ENCODE results near the gene TMPRSS3. TPM values are rescaled to one million over a fixed set of nuclear protein-coding genes. Genes with fewer than 3 reads are reported as not detected.

The TMPRSS3 gene
- total RNA-seq, 1 donor from 2014 or later = 4.1 TPM

DNA sequence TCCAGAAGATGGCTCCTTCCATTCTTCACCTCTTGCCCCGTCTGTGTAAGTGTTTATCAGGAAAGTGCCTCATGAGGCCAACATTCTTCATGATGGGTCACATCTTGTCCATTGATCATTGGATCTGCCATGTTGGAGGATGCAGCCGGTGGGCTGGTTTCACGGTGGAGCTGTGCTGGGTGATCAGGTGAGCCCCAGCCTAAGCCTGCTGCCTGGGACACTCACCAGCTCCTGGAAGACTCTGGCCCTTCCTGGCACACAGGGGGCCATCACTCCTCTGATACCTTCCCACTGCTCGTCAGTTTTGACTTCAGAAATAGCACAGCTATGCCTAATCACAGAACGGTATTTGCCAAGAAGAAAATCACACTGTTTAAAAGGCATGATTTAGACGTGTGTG is 46.1 kb upstream of the TMPRSS3 start:
- H3K27ac ChIP-seq = no peak overlapping the region
- H3K36me3 ChIP-seq = no peaks in the 10 kb centered on the region
- H3K9me3 ChIP-seq = no peaks in the 10 kb centered on the region
- intact Hi-C loops (cut with DNase I) = no loop called here
- DNase-seq = no peak
- H3K4me3 ChIP-seq = no peak overlapping the region
- ATAC-seq = no peak
- no peaks in the 10 kb centered on the region for H3K4me1 ChIP-seq
- TF ChIP-seq, protein P1, sequence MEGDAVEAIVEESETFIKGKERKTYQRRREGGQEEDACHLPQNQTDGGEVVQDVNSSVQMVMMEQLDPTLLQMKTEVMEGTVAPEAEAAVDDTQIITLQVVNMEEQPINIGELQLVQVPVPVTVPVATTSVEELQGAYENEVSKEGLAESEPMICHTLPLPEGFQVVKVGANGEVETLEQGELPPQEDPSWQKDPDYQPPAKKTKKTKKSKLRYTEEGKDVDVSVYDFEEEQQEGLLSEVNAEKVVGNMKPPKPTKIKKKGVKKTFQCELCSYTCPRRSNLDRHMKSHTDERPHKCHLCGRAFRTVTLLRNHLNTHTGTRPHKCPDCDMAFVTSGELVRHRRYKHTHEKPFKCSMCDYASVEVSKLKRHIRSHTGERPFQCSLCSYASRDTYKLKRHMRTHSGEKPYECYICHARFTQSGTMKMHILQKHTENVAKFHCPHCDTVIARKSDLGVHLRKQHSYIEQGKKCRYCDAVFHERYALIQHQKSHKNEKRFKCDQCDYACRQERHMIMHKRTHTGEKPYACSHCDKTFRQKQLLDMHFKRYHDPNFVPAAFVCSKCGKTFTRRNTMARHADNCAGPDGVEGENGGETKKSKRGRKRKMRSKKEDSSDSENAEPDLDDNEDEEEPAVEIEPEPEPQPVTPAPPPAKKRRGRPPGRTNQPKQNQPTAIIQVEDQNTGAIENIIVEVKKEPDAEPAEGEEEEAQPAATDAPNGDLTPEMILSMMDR (IDR thresholded peaks at IDR 0.05) = no peak
- H3K27me3 ChIP-seq = no peaks in the 10 kb centered on the region

DNA sequence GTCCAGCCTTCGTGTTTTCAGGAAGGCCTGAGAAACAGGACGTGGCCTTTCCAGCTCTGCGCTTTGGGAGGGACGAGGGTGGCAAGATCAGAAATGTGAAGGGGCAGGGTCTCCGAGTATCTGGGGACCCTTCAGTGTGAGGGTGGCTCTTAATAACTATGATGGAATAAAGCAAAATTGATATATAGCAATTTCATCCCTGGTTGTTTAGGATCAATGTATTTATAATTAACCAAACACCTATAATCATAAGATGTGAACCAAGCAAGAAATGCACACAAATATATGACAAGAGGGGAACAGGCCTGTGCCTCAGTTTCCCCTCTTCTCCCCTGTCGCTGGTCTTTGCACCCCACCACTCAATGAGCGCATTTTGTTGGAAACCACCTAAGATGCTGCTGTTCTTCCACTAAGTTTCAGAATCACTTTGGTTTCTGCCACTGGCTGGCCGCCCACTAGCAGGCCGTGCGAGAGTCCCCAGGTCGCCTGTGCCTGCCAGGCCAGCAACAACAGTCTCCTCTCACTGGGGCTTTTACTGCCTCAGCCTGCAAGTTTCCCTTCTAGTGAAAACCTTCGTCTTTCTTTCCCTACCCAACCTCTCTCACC is 44.4 kb upstream of the TMPRSS3 start:
- Histone ChIP-seq H3K9me3 (no peaks in the 10 kb centered on the region), H3K27ac (no peak overlapping the region), H3K4me1 (no peaks in the 10 kb centered on the region), H3K4me3 (no peak overlapping the region), H3K36me3 (no peaks in the 10 kb centered on the region), H3K27me3 (no peaks in the 10 kb centered on the region)
- intact Hi-C loops (cut with DNase I) = no loop called here
- no peak for ATAC-seq
- no peak for DNase-seq
- TF ChIP-seq, protein P1 (IDR thresholded peaks at IDR 0.05) = no peak

DNA sequence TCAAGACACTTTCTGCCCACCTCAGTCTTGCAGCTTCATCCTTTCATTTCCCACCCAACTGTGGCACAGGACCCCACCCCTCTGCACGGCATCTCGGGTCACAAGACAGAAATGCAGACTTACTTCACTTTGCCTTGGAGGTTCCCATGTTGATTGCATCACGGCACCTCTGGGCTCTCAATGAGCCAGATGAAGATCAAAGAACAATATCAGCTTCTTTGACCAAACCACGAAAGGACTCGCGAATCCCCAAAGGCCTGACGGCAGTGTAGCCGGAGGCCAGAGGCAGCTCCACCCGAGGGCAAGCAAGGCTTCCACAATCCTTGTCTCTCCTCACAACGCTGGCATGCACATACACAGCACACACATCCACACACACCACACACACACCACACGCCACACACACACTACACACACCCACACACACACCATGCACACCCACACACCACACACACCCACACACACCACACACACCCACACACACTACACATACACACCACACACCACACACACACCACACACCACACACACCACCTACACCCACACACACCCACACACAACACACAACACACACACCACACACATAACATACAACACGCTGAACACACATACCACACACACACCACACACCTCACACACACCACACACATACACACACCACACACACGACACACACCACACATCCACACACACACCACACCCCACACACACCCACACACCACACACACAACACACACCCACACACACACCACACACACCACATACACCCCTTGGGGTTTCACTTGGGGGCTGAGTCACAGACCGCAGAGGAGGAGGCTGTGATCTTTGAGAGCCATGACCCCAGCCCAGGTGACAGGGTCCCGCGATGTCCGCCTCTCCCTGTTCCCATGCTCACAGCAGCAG is 43.7 kb upstream of the TMPRSS3 start:
- no peak overlapping the region for H3K4me3 ChIP-seq
- no peaks in the 10 kb centered on the region for H3K36me3 ChIP-seq
- no peak overlapping the region for H3K27ac ChIP-seq
- H3K9me3 ChIP-seq = no peaks in the 10 kb centered on the region
- intact Hi-C loops (cut with DNase I) = no loop called here
- DNase-seq (no peak), ATAC-seq (no peak)
- no peaks in the 10 kb centered on the region for H3K27me3 ChIP-seq
- H3K4me1 ChIP-seq = no peaks in the 10 kb centered on the region
- TF ChIP-seq, protein P1 (IDR thresholded peaks at IDR 0.05) = no peak

DNA sequence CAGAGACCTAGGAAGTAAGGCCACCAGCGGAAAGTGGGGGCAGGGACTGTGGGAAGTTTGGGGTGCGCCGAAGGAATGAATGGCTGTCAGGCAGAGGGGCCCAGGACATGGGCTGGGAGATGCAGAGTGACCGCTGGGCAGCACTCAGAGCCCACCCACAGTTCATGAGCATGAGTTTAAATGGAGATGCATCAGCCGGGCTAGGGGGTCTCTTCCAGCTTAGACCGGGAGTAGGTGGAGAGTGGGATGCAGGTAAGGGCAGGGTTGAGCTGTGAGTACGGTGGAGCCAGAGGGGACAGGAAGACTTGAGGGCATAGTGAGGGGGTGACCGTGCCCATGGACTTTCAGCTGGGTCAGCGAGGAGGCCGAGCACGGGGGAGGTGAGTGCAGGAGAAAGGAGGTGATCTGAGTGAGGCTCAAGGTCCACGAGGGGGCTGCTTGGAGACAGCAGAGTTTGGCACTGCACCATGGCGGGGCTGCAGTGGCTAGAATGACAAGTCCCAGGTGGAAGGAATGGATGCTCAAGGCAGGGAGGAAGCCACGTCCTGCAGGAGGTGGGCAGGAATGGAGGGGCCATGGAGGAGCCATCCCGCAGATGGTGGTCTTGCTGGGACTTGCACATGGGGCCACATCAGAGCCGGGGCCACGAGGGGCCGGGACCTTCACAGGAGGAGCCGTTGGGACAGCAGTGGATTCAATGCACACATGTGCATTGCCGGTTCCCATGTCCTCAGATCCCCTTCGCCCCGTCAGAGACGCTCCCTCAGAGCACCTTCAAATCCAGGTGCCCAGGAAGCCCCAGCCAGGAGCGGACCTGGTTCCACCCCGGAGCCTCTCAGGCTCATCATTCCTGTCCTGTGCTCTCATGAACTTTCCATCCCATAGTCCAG is 42.7 kb upstream of the TMPRSS3 start:
- TF ChIP-seq, protein P1 (IDR thresholded peaks at IDR 0.05) = no peak
- no peaks in the 10 kb centered on the region for H3K27me3 ChIP-seq
- ATAC-seq (peak; percentile 21), DNase-seq (no peak)
- H3K9me3 ChIP-seq = no peaks in the 10 kb centered on the region
- no peak overlapping the region for H3K27ac ChIP-seq
- no peaks in the 10 kb centered on the region for H3K4me1 ChIP-seq
- H3K4me3 ChIP-seq = no peak overlapping the region
- intact Hi-C loops (cut with DNase I) = no loop called here
- no peaks in the 10 kb centered on the region for H3K36me3 ChIP-seq

DNA sequence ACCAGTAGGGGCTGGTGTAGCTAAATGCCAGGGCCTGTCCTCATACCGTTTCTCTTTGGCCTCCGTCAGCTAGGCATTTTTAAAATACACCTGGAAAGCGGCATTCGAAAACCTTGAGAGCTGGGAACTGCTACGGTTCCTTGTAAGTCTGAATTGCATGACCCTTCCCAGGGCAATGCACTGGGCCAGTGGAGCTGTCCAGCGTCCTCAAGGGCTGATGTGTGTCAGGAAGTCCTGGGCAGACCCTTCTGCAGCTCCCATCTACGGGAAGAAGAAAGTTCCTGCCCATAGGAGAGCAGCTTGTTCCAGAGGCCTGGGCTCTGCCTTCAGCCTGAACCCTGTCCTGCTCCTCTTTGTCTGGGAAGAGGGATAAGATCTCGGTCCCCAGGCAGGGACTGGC is 41.9 kb upstream of the TMPRSS3 start:
- TF ChIP-seq, protein P1 (IDR thresholded peaks at IDR 0.05) = no peak
- intact Hi-C loops (cut with DNase I) = no loop called here
- Histone ChIP-seq H3K27ac (no peak overlapping the region), H3K4me3 (no peak overlapping the region), H3K9me3 (peaks cover 3% of the 10 kb centered on the region), H3K4me1 (no peaks in the 10 kb centered on the region), H3K27me3 (no peaks in the 10 kb centered on the region), H3K36me3 (no peaks in the 10 kb centered on the region)
- DNase-seq = no peak
- ATAC-seq = peak; percentile 6

Data from upper lobe of right lung (tissue), 1 donor.